Thyroid gland (tissue), 4 donors: ENCODE results near the gene PCNT. TPM values are rescaled to one million over a fixed set of nuclear protein-coding genes. Genes with fewer than 3 reads are reported as not detected.

Experiments used
- DNase-seq, 2 donors: peaks; one replicate each; pipeline ENCODE4 v3.0.0-alpha.2; 2019
- H3K27ac ChIP-seq, 3 donors: fragments of 200-600 bp; sonication (generic); 1 replicate in 2 of 3; 2 replicates in 1 of 3; pipeline ENCODE4 v1.5.1; 2016 to 2019; ENCODE audit warnings: mild to moderate bottlenecking in 1 of 3, moderate library complexity in 1 of 3
- H3K27me3 ChIP-seq: fragments of 200-600 bp; sonication (generic); one replicate; pipeline ENCODE4 v1.5.1; 2019
- H3K36me3 ChIP-seq, 2 donors: fragments of 200-600 bp; sonication (generic); one replicate each; pipeline ENCODE4 v1.5.1; 2016 to 2019
- H3K4me1 ChIP-seq, 2 donors: fragments of 200-600 bp; sonication (generic); one replicate each; pipeline ENCODE4 v1.5.1; 2017 to 2019
- H3K4me3 ChIP-seq, 3 donors: fragments of 200-600 bp; sonication (generic); replicated peaks in 1 of 3; 1 replicate in 2 of 3; 2 replicates in 1 of 3; pipeline ENCODE4 v1.5.1; 2016; ENCODE audit warnings: mild to moderate bottlenecking in 1 of 3
- H3K9me3 ChIP-seq: fragments of 200-600 bp; sonication (generic); one replicate; pipeline ENCODE4 v1.5.1; 2017
- CTCF ChIP-seq, 6 experiments: fragments of 200-600 bp in 3 of 6; fragments of 450-650 bp in 3 of 6; sonication (generic) in 3 of 6; IDR thresholded peaks; one replicate each; pipeline ENCODE4 v1.5.1; 2016 to 2019; ENCODE audit warnings: antibody characterized with exemption in 6 of 6, mild to moderate bottlenecking in 2 of 6, inconsistent platforms in 1 of 6, moderate library complexity in 1 of 6
- POLR2A ChIP-seq, 2 donors: fragments of 450-650 bp; IDR thresholded peaks; one replicate each; pipeline ENCODE4 v1.6.1; 2017; ENCODE audit warnings: antibody characterized with exemption in 2 of 2, mild to moderate bottlenecking in 2 of 2, moderate library complexity in 1 of 2
- WGBS, 2 donors: methylation state at CpG; one replicate each; pipeline ENCODE4 v1.1.5; 2017; 5-methylcytosine and 5-hydroxymethylcytosine counted together
- intact Hi-C: fragments of 100-400 bp; cut with DNase I; formaldehyde crosslinking; loops from one replicate; pipeline ENCODE4 v1.15.1; 2023
- total RNA-seq, 4 donors: library from RNA; depleted of rRNA; stranded (reverse); fragments of >200 nt; gene quantifications; one replicate each; pipeline ENCODE4 v1.2.3, GENCODE V29; 2016

The PCNT gene
- total RNA-seq, 4 donors from 2014 or later, result 23.9 to 36.6 (median 33.2) TPM

GRCh38 chr21:46319186-46319585 is 4.8 kb upstream of the PCNT start:
- Histone ChIP-seq H3K4me3 (no peak overlapping the region), H3K4me1 (peaks cover 9 to 13% of the 10 kb centered on the region in 2 donors), H3K9me3 (no peaks in the 10 kb centered on the region), H3K27ac (no peak overlapping the region), H3K27me3 (no peaks in the 10 kb centered on the region), H3K36me3 (no peaks in the 10 kb centered on the region)
- DNase-seq, result no peak
- intact Hi-C loops, result no loop called here
- TF ChIP-seq POLR2A (IDR thresholded peaks at IDR 0.05), result no peak
- WGBS, 2 donors, result 95 to 98% methylated on average over 7 of the region's 7 CpGs

GRCh38 chr21:46320331-46320801 is 3.6 kb upstream of the PCNT start:
- Histone ChIP-seq H3K4me3 (no peak overlapping the region), H3K27ac (no peak overlapping the region), H3K36me3 (no peaks in the 10 kb centered on the region), H3K4me1 (peaks cover 9 to 15% of the 10 kb centered on the region in 2 donors), H3K9me3 (no peaks in the 10 kb centered on the region), H3K27me3 (no peaks in the 10 kb centered on the region)
- intact Hi-C loops, result loop anchor here (5.0 kb wide), 1 partner anchor 33 kb away; the partner anchor contains the start of genes MCM3AP and YBEY
- DNase-seq, result no peak
- TF ChIP-seq POLR2A (IDR thresholded peaks at IDR 0.05) (no peak), CTCF (IDR thresholded peaks at IDR 0.05) (no peak)
- 68 to 74% methylated on average over 4 of the region's 4 CpGs for WGBS, 2 donors

GRCh38 chr21:46322351-46323226 is 1.4 kb upstream of the PCNT start:
- Histone ChIP-seq H3K27me3 (no peaks in the 10 kb centered on the region), H3K36me3 (no peaks in the 10 kb centered on the region), H3K27ac (no peak overlapping the region), H3K9me3 (no peaks in the 10 kb centered on the region), H3K4me3 (peak overlapping the region; percentile 37 to 98 (median 64)), H3K4me1 (peaks cover 9 to 23% of the 10 kb centered on the region in 2 donors)
- WGBS, 2 donors, result 5 to 6% methylated on average over 45 to 49 of the region's 50 CpGs
- peak in 1 of 2 donors; percentile 13 for DNase-seq
- intact Hi-C loops, result loop anchor here (5.0 kb wide), 1 partner anchor 35 kb away; the partner anchor contains the start of genes MCM3AP and YBEY
- TF ChIP-seq CTCF (IDR thresholded peaks at IDR 0.05) (no peak), POLR2A (IDR thresholded peaks at IDR 0.05) (no peak)

GRCh38 chr21:46323227-46323709 is 688 bp upstream of the PCNT start:
- intact Hi-C loops, result loop anchor here (5.0 kb wide), 1 partner anchor 36 kb away; the partner anchor contains the start of genes MCM3AP and YBEY
- Histone ChIP-seq H3K27ac (no peak overlapping the region), H3K36me3 (no peaks in the 10 kb centered on the region), H3K4me3 (peak overlapping the region; percentile 37 to 98 (median 64)), H3K27me3 (no peaks in the 10 kb centered on the region), H3K4me1 (peaks cover 9 to 23% of the 10 kb centered on the region in 2 donors), H3K9me3 (no peaks in the 10 kb centered on the region)
- 0 to 1% methylated on average over 25 to 26 of the region's 34 CpGs for WGBS, 2 donors
- no peak for TF ChIP-seq POLR2A (IDR thresholded peaks at IDR 0.05)
- no peak for TF ChIP-seq CTCF (IDR thresholded peaks at IDR 0.05)
- no peak for DNase-seq

- Histone ChIP-seq H3K4me3 (peak overlapping the region; percentile 69 to 98 (median 70)), H3K27me3 (no peaks in the 10 kb centered on the region), H3K4me1 (peaks cover 9 to 23% of the 10 kb centered on the region in 2 donors), H3K9me3 (no peaks in the 10 kb centered on the region), H3K27ac (peak overlapping the region; percentile 68 to 97 (median 72)), H3K36me3 (no peaks in the 10 kb centered on the region)
- 0 to 1% methylated on average over 2 to 30 of the region's 98 CpGs for WGBS, 2 donors
- intact Hi-C loops, result loop anchor here (5.0 kb wide), 1 partner anchor 37 kb away; the partner anchor contains the start of genes MCM3AP and YBEY
- TF ChIP-seq POLR2A (IDR thresholded peaks at IDR 0.05) (peak in 1 of 2 donors; percentile 37), CTCF (IDR thresholded peaks at IDR 0.05) (peak in 1 of 6 experiments; percentile 10)
- peak; percentile 79 to 81 for DNase-seq
Observed at GRCh38 chr21:46324390-46325072, 575 bp downstream of the PCNT start.
